Colon (tissue), 2 donors: ENCODE results near the gene SPDYE6.
"Not testable (repeated sequence)": the region's sequence is repeated elsewhere in the genome, so short reads cannot be mapped to it uniquely, and the experiment has no call there.

Experiments used
- FAIRE-seq: peaks from 2 replicates; lab custom pipeline; 2012; peaks lifted over from hg19 to GRCh38; lab: Jason Lieb, UNC
- donor health status: control.
- donor health status: control.

The SPDYE6 gene

DNA sequence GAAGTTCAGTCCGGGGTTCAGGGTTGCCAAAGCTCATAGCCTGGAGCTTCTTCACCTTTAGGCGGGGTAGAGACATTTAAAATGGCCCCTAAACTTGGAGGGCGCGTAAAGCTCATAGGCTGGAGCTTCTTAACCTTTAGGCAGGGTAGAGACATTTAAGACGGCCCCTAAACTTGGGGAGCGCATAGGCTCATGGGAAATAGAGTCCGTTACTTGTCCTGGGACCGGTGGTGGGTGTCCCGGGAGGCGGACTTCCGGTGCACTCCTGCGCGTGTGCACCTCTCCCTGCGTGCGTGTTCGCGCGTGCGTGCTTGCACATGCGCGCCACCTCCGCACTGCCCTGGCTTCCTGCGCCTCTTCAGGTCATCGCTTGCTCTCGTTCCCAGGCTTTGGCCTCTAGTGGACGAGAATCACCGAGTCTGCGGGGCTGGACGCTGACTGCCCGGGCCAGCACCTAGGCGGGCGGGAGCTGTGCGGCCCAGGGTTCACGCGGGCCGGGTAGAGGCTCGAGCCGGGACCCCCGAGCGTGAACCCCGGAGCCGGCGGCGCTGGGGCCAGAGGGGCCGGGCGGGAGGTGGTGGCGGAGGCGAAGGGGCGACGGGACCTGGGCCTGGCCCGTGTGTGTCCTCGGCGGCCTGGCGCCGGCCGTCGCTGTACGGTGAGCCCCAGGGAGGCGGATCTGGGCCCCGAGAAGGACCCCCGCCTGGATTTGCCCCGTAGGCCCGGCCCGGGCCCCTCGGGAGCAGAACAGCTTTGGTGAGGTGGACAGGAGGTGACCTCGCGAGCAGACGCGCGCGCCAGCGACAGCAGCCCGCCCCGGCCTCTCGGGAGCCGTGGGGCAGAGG lies 7.5 kb upstream of the SPDYE6 start:
- not testable (repeated sequence) for FAIRE-seq

- not testable (repeated sequence) for FAIRE-seq
Measured at GRCh38 chr7:102346983-102347382, 9.3 kb downstream of the SPDYE6 start.

DNA sequence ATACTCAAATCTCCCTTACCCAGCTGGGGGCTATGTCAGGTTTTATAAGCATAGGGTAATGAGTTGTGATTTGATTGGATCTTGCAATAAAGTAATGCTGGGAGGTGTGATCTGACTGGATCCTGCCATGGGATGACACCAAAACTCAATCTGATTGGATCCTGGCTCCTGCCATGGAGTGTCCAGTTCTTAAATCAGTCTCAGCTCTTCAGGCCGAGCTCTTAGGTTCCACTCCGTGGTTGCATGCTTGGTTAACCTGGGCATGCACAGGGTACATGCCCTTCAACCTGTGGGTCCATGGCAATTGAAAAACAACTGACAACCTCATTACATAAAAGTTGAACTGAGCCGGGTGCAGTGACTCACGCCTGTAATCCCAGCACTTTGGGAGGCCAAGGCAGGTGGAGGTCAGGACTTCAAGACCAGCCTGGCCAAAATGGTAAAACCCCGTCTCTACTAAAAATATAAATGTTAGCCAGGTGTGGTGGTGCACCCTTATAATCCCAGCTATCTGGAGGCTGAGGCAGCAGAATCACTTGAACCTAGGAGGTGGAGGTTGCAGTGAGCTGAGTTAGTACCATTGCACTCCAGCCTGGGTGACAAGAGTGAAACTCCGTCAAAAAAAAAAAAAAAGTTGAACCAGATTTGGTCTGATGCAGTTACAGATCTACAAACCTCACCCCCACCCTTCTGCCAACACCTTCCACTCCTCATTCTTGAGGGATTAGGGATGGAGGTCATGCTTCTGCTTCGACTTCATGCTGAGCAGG lies 15.5 kb downstream of the SPDYE6 start:
- FAIRE-seq: not testable (repeated sequence)

DNA sequence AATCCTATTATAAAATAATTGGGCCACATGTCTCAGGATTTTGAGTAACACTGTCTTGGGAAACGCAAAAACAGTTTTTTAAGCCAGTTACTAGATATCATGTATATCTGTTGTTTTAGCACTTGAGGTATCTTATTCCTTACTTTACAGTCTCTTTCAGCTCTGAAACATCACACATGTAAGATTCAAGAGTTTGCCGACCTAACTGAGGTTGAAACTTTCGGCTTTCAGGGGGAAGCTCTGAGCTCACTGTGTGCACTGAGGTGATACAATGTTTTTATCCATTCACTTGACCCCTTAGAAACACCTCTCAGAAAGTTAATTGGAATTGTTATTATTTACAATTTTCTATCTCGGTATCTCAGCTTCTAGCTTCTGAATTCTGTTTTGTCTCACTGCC lies 18.8 kb downstream of the SPDYE6 start:
- not testable (repeated sequence) for FAIRE-seq

DNA sequence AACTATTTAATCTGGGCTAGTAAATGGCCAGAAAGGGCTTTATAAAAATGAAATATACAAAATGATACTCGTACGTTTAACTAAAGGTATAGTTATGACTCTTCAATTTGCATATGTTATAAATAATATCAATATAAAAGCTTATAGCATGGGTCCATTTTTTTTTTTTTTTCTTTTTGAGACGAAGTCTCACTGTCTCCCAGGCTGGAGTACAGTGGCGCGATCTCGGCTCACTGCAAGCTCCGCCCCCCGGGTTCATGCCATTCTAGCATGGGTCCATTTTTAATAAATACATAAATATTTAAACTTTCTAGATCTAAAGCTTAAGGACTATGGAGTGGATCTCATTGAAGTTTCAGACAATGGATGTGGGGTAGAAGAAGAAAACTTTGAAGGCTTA lies 19.2 kb downstream of the SPDYE6 start:
- FAIRE-seq: peak; percentile 21

GRCh38 chr7:102335574-102335973 lies 20.7 kb downstream of the SPDYE6 start:
- FAIRE-seq: not testable (repeated sequence)

- FAIRE-seq: not testable (repeated sequence)
Measured at GRCh38 chr7:102330666-102331460, 25.4 kb downstream of the SPDYE6 start.

- not testable (repeated sequence) for FAIRE-seq
Measured at GRCh38 chr7:102329366-102329765, 26.9 kb downstream of the SPDYE6 start.

- FAIRE-seq: not testable (repeated sequence)
Measured at GRCh38 chr7:102328863-102329262, 27.4 kb downstream of the SPDYE6 start.

DNA sequence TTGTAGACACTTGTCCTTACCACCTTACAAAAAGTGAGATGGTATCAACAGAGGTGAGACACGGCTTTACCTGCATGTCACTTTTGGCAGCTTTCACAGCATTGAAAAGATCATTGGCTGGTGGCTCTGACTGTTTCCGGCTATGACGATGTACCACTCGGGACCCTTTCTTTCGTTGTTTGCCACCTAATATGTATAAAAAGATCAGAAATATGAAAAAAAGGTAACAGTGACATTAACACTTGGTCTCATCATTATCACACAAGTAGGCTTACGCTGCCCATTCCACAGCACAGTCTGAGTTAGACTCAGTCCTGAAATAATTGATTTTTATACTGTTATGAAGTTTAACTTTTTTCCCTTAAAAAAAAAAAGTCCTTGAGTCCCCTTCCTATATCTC lies 29.1 kb downstream of the SPDYE6 start:
- FAIRE-seq: not testable (repeated sequence)

- FAIRE-seq: no peak
Measured at GRCh38 chr7:102326157-102326889, 29.9 kb downstream of the SPDYE6 start.

- not testable (repeated sequence) for FAIRE-seq
Measured at GRCh38 chr7:102325106-102325505, 31.1 kb downstream of the SPDYE6 start.

GRCh38 chr7:102323914-102324195 lies 32.4 kb downstream of the SPDYE6 start:
- FAIRE-seq: no peak

- FAIRE-seq: no peak
Measured at GRCh38 chr7:102322202-102322715, 34.0 kb downstream of the SPDYE6 start.

DNA sequence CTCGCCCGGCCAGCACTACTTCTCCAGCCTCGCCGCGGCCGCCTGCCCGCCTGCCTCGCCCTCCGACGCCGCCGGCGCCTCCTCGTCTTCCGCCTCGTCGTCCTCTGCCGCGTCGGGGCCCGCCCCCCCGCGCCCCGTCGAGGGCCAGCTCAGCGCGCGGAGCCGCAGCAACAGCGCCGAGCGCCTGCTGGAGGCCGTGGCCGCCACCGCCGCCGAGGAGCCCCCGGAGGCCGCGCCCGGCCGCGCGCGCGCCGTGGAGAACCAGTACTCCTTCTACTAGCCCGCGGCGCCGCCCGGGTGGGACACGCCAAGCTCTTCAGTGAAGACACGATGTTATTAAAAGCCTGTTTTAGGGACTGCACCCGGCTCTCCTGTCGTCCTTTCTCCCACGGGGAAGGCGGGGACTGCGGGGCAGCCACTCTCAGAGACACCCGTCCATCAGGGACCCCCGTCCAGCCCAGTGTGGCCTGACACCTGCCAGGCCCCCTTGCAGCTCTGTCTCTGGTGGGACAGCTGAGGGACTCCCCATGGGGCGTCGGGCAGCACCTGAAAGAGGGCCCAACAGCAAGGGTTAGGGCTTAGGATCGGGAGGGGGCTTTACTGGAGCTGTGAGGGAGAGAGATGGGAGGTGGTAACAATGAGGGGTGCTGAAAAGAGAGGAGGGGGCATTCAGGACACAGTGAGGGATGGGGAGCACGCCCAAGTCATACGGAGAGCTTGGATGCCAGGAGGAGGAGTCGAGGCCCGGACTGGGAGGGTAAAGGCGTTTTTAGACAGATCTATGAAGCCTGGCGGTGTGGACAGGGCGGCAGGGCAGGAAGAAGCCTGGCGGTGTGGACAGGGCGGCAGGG lies 34.7 kb downstream of the SPDYE6 start:
- no peak for FAIRE-seq

GRCh38 chr7:102320601-102321350 lies 35.5 kb downstream of the SPDYE6 start:
- FAIRE-seq: no peak

- FAIRE-seq: no peak
Measured at GRCh38 chr7:102320181-102320580, 36.1 kb downstream of the SPDYE6 start.

DNA sequence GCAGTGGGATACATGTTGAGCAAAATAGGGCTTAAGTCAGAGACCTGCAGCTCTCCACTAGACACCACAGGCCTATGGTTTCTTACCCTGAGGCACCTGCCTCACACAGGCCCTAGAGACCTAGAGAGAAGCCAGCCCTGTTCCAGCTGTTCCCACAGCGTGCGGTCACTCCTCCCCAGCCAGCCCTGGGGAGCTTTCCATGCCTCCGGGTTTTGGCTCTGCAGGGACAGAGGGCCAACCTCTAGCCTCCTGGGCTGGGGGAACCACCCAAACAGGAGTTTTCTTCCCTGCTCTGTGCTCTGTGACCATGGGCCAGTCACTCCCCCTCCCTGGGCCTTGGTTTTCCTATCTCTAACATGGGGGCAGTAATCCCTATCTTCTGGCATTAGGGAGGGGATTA lies 36.6 kb downstream of the SPDYE6 start:
- no peak for FAIRE-seq

DNA sequence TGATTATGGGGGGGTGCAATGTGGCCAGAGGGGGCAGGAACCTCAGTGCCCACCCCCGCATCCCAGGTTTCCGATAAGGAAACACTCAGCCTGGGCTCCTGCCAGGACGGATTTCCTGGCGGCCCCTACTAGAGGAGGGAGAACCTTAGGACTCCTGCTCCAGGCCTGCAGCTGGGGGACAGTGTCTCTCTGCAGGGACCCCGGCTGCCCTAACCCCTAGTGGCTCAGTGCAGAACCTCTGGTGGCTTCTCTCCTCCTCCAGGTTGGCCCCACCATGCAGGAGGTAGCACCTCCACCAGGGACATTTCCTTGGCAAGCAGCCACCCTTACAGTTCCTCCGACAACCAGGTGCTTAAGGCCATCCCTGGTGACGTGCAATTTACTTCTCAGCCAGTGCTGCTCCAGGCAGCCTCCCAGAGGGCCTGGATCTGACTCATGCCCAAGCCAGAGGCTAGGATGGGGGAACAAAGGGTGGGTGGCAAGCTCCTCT lies 37.7 kb downstream of the SPDYE6 start:
- FAIRE-seq: no peak
